ENCODE measurements around the gene B3GAT2.

B3GAT2 gene

GRCh38 chr6:70863343-70863742, 93.5 kb downstream of the B3GAT2 start:
- Histone ChIP-seq H3K9me3 (ENCODE audit: control insufficient read depth, low read length) (no peaks in the 10 kb centered on the region), H3K4me1 (ENCODE audit: control insufficient read depth, insufficient read depth, low read length, poor library complexity, severe bottlenecking) (no peaks in the 10 kb centered on the region), H3K36me3 (ENCODE audit: control insufficient read depth, insufficient read depth, low read length) (no peaks in the 10 kb centered on the region), H3K27ac (ENCODE audit: low read depth, low read length, severe bottlenecking) (no peak overlapping the region), H3K4me3 (ENCODE audit: extremely low read depth, insufficient read depth, low read length, poor library complexity, severe bottlenecking) (no peak overlapping the region)
- WGBS, 2 experiments (ENCODE audit: insufficient coverage in 2 of 2) = 80% methylated on average over 1 of the region's 3 CpGs; no CpG with 5 or more reads in 1 of the 2 experiments

- no peaks in the 10 kb centered on the region for H3K9me3 ChIP-seq (ENCODE audit: control insufficient read depth, low read length)
- no CpG with 5 or more reads among the region's 1 CpG for WGBS, 2 experiments (ENCODE audit: insufficient coverage in 2 of 2)
- no peak overlapping the region for H3K4me3 ChIP-seq (ENCODE audit: extremely low read depth, insufficient read depth, low read length, poor library complexity, severe bottlenecking)
- no peak overlapping the region for H3K27ac ChIP-seq (ENCODE audit: low read depth, low read length, severe bottlenecking)
- no peaks in the 10 kb centered on the region for H3K4me1 ChIP-seq (ENCODE audit: control insufficient read depth, insufficient read depth, low read length, poor library complexity, severe bottlenecking)
- H3K36me3 ChIP-seq (ENCODE audit: control insufficient read depth, insufficient read depth, low read length) = peaks cover 5% of the 10 kb centered on the region
These were observed 95.9 kb downstream of the B3GAT2 start for GRCh38 chr6:70860920-70861319.

GRCh38 chr6:70860045-70860444, 96.8 kb downstream of the B3GAT2 start:
- no CpG with 5 or more reads among the region's 1 CpG for WGBS, 2 experiments (ENCODE audit: insufficient coverage in 2 of 2)
- Histone ChIP-seq H3K4me1 (ENCODE audit: control insufficient read depth, insufficient read depth, low read length, poor library complexity, severe bottlenecking) (no peaks in the 10 kb centered on the region), H3K9me3 (ENCODE audit: control insufficient read depth, low read length) (no peaks in the 10 kb centered on the region), H3K4me3 (ENCODE audit: extremely low read depth, insufficient read depth, low read length, poor library complexity, severe bottlenecking) (no peak overlapping the region), H3K36me3 (ENCODE audit: control insufficient read depth, insufficient read depth, low read length) (peaks cover 5% of the 10 kb centered on the region), H3K27ac (ENCODE audit: low read depth, low read length, severe bottlenecking) (no peak overlapping the region)

- Histone ChIP-seq H3K27ac (ENCODE audit: low read depth, low read length, severe bottlenecking) (no peak overlapping the region), H3K4me1 (ENCODE audit: control insufficient read depth, insufficient read depth, low read length, poor library complexity, severe bottlenecking) (no peaks in the 10 kb centered on the region), H3K9me3 (ENCODE audit: control insufficient read depth, low read length) (no peaks in the 10 kb centered on the region), H3K36me3 (ENCODE audit: control insufficient read depth, insufficient read depth, low read length) (peaks cover 5% of the 10 kb centered on the region), H3K4me3 (ENCODE audit: extremely low read depth, insufficient read depth, low read length, poor library complexity, severe bottlenecking) (no peak overlapping the region)
- WGBS, 2 experiments (ENCODE audit: insufficient coverage in 2 of 2) = 83 to 92% methylated on average over 2 of the region's 5 CpGs
These were observed 99.3 kb downstream of the B3GAT2 start for GRCh38 chr6:70857387-70858077.

- H3K4me3 ChIP-seq (ENCODE audit: extremely low read depth, insufficient read depth, low read length, poor library complexity, severe bottlenecking) = no peak overlapping the region
- no peak overlapping the region for H3K27ac ChIP-seq (ENCODE audit: low read depth, low read length, severe bottlenecking)
- H3K4me1 ChIP-seq (ENCODE audit: control insufficient read depth, insufficient read depth, low read length, poor library complexity, severe bottlenecking) = no peaks in the 10 kb centered on the region
- peaks cover 2% of the 10 kb centered on the region for H3K36me3 ChIP-seq (ENCODE audit: control insufficient read depth, insufficient read depth, low read length)
- no peaks in the 10 kb centered on the region for H3K9me3 ChIP-seq (ENCODE audit: control insufficient read depth, low read length)
These were observed 104.1 kb downstream of the B3GAT2 start for GRCh38 chr6:70852667-70853246.

GRCh38 chr6:70849348-70850069, 107.4 kb downstream of the B3GAT2 start:
- no peak overlapping the region for H3K27ac ChIP-seq (ENCODE audit: low read depth, low read length, severe bottlenecking)
- 90 to 93% methylated on average over 1 of the region's 1 CpG for WGBS, 2 experiments (ENCODE audit: insufficient coverage in 2 of 2)

GRCh38 chr6:70847106-70848084, 109.5 kb downstream of the B3GAT2 start:
- WGBS, 2 experiments (ENCODE audit: insufficient coverage in 2 of 2) = 60 to 100% methylated on average over 1 of the region's 4 CpGs
- Histone ChIP-seq H3K27ac (ENCODE audit: low read depth, low read length, severe bottlenecking) (no peak overlapping the region), H3K9me3 (ENCODE audit: control insufficient read depth, low read length) (no peaks in the 10 kb centered on the region), H3K4me1 (ENCODE audit: control insufficient read depth, insufficient read depth, low read length, poor library complexity, severe bottlenecking) (no peaks in the 10 kb centered on the region), H3K4me3 (ENCODE audit: extremely low read depth, insufficient read depth, low read length, poor library complexity, severe bottlenecking) (no peak overlapping the region), H3K36me3 (ENCODE audit: control insufficient read depth, insufficient read depth, low read length) (no peaks in the 10 kb centered on the region)

More at GRCh38 chr6:70849348-70850069, 107.4 kb downstream of the B3GAT2 start:
- Histone ChIP-seq H3K4me3 (ENCODE audit: extremely low read depth, insufficient read depth, low read length, poor library complexity, severe bottlenecking) (no peak overlapping the region), H3K9me3 (ENCODE audit: control insufficient read depth, low read length) (no peaks in the 10 kb centered on the region), H3K36me3 (ENCODE audit: control insufficient read depth, insufficient read depth, low read length) (no peaks in the 10 kb centered on the region), H3K4me1 (ENCODE audit: control insufficient read depth, insufficient read depth, low read length, poor library complexity, severe bottlenecking) (no peaks in the 10 kb centered on the region)

- Histone ChIP-seq H3K36me3 (ENCODE audit: control insufficient read depth, insufficient read depth, low read length) (no peaks in the 10 kb centered on the region), H3K9me3 (ENCODE audit: control insufficient read depth, low read length) (no peaks in the 10 kb centered on the region), H3K27ac (ENCODE audit: low read depth, low read length, severe bottlenecking) (no peak overlapping the region), H3K4me1 (ENCODE audit: control insufficient read depth, insufficient read depth, low read length, poor library complexity, severe bottlenecking) (no peaks in the 10 kb centered on the region), H3K4me3 (ENCODE audit: extremely low read depth, insufficient read depth, low read length, poor library complexity, severe bottlenecking) (no peak overlapping the region)
- WGBS, 2 experiments (ENCODE audit: insufficient coverage in 2 of 2) = 92 to 100% methylated on average over 7 of the region's 8 CpGs
These were observed 110.5 kb downstream of the B3GAT2 start for GRCh38 chr6:70846207-70846835.

GRCh38 chr6:70844301-70844700, 112.6 kb downstream of the B3GAT2 start:
- peaks cover 4% of the 10 kb centered on the region for H3K4me1 ChIP-seq (ENCODE audit: control insufficient read depth, insufficient read depth, low read length, poor library complexity, severe bottlenecking)
- H3K36me3 ChIP-seq (ENCODE audit: control insufficient read depth, insufficient read depth, low read length) = no peaks in the 10 kb centered on the region
- H3K4me3 ChIP-seq (ENCODE audit: extremely low read depth, insufficient read depth, low read length, poor library complexity, severe bottlenecking) = no peak overlapping the region
- WGBS, 2 experiments (ENCODE audit: insufficient coverage in 2 of 2) = no CpG with 5 or more reads among the region's 1 CpG
- H3K9me3 ChIP-seq (ENCODE audit: control insufficient read depth, low read length) = no peaks in the 10 kb centered on the region
- no peak overlapping the region for H3K27ac ChIP-seq (ENCODE audit: low read depth, low read length, severe bottlenecking)

- H3K27ac ChIP-seq (ENCODE audit: low read depth, low read length, severe bottlenecking) = no peak overlapping the region
- WGBS, 2 experiments (ENCODE audit: insufficient coverage in 2 of 2) = 74% methylated on average over 3 of the region's 4 CpGs
- H3K4me3 ChIP-seq (ENCODE audit: extremely low read depth, insufficient read depth, low read length, poor library complexity, severe bottlenecking) = no peak overlapping the region
- no peaks in the 10 kb centered on the region for H3K36me3 ChIP-seq (ENCODE audit: control insufficient read depth, insufficient read depth, low read length)
- peaks cover 7% of the 10 kb centered on the region for H3K4me1 ChIP-seq (ENCODE audit: control insufficient read depth, insufficient read depth, low read length, poor library complexity, severe bottlenecking)
- H3K9me3 ChIP-seq (ENCODE audit: control insufficient read depth, low read length) = no peaks in the 10 kb centered on the region
These were observed 113.4 kb downstream of the B3GAT2 start for GRCh38 chr6:70843328-70843918.

All from mesodermal cell (in vitro differentiated cells).